Neural cell (in vitro differentiated cells): ENCODE results near the gene RHEBL1.

Source experiments
- CTCF ChIP-seq: fragments of 450-650 bp; IDR thresholded peaks from 2 replicates; pipeline ENCODE4 v1.5.1; 2014; ENCODE audit warnings: antibody characterized with exemption, mild to moderate bottlenecking, moderate library complexity; ENCODE audit not compliant: poor library complexity, severe bottlenecking
- EP300 ChIP-seq: fragments of 450-650 bp; conservative IDR thresholded peaks from 2 replicates; pipeline ENCODE4 v1.6.1; 2014; ENCODE audit warnings: antibody characterized with exemption, mild to moderate bottlenecking, moderate library complexity; ENCODE audit not compliant: poor library complexity, severe bottlenecking

- peak; percentile 61 for TF ChIP-seq CTCF
- peak; percentile 80 for TF ChIP-seq EP300
Observed at GRCh38 chr12:49060237-49061156, 9.3 kb downstream of the RHEBL1 start, which contains the start of gene KMT2D.
